A673 (cell line): ENCODE results near the gene ARMC6. TPM values are rescaled to one million over a fixed set of nuclear protein-coding genes. Genes with fewer than 3 reads are reported as not detected.
"Not testable (repeated sequence)": the region's sequence is repeated elsewhere in the genome, so short reads cannot be mapped to it uniquely, and the experiment has no call there.

Experiments used
- BruUV-seq: library from RNA; stranded (reverse); fragments of 400-500 nt; replicated peaks from 2 replicates; lab custom pipeline; 2021; lab: Mats Ljungman, UMichigan
- CTCF ChIA-PET: fragments of 300-600 bp; sonication (Branson Sonifier 250); formaldehyde crosslinking; loops from one replicate; lab custom pipeline; 2022; ENCODE audit warnings: antibody characterized with exemption; lab: Charles Lee
- POLR2A ChIA-PET: fragments of 300-600 bp; sonication (Branson Sonifier 250); formaldehyde crosslinking; loops from one replicate; lab custom pipeline; 2022; ENCODE audit warnings: antibody characterized with exemption; ENCODE audit not compliant: low non-redundant PET; lab: Charles Lee
- DNase-seq: peaks from one replicate; pipeline ENCODE4 v3.0.0-alpha.2; 2015; ENCODE audit warnings: low spot score
- H3K27ac ChIP-seq: fragments of 200-600 bp; sonication (generic); 2 replicates; pipeline ENCODE4 v1.5.1; 2016; ENCODE audit warnings: mixed run types, low read depth, mild to moderate bottlenecking, mixed read lengths, antibody characterized with exemption, low read length; ENCODE audit not compliant: poor library complexity, severe bottlenecking
- H3K27me3 ChIP-seq: fragments of 200-600 bp; sonication (generic); replicated peaks from 2 replicates; pipeline ENCODE4 v1.6.1; 2017; ENCODE audit warnings: mixed run types, low read depth, mild to moderate bottlenecking, mixed read lengths, antibody characterized with exemption, low read length; ENCODE audit not compliant: insufficient read depth, poor library complexity
- H3K36me3 ChIP-seq: fragments of 200-600 bp; sonication (generic); 2 replicates; pipeline ENCODE4 v1.6.1; 2016; ENCODE audit warnings: mixed run types, mild to moderate bottlenecking, mixed read lengths, antibody characterized with exemption, low read length; ENCODE audit not compliant: insufficient read depth, poor library complexity, severe bottlenecking
- H3K4me1 ChIP-seq: fragments of 200-600 bp; sonication (generic); 2 replicates; pipeline ENCODE4 v1.6.1; 2017; ENCODE audit warnings: mixed run types, mild to moderate bottlenecking, mixed read lengths, antibody characterized with exemption, low read length; ENCODE audit not compliant: insufficient read depth, poor library complexity, severe bottlenecking
- H3K4me3 ChIP-seq: fragments of 200-600 bp; sonication (generic); 2 replicates; pipeline ENCODE4 v1.5.1; 2016; ENCODE audit warnings: low read depth, mixed run types, mild to moderate bottlenecking, mixed read lengths, low read length; ENCODE audit not compliant: poor library complexity, severe bottlenecking
- H3K9me3 ChIP-seq: fragments of 200-600 bp; sonication (generic); 2 replicates; pipeline ENCODE4 v1.6.1; 2016; ENCODE audit warnings: mixed run types, low read depth, mild to moderate bottlenecking, mixed read lengths, antibody characterized with exemption, low read length; ENCODE audit not compliant: poor library complexity, severe bottlenecking
- CTCF ChIP-seq: fragments of 300-800, 200-600 bp; sonication (generic); conservative IDR thresholded peaks from 2 replicates; pipeline ENCODE4 v1.5.1; 2017; ENCODE audit warnings: low read depth, mild to moderate bottlenecking, antibody characterized with exemption, low read length, moderate library complexity, mixed read lengths
- EZH2 ChIP-seq: fragments of 200-600 bp; sonication (generic); IDR thresholded peaks from 2 replicates; pipeline ENCODE4 v1.6.1; 2017; ENCODE audit warnings: borderline replicate concordance, low read depth, mild to moderate bottlenecking, mixed read lengths, antibody characterized with exemption, low read length; ENCODE audit not compliant: poor library complexity, severe bottlenecking
- intact Hi-C: fragments of 100-400 bp; cut with micrococcal nuclease; formaldehyde crosslinking; loops from one replicate; pipeline ENCODE4 v1.10.0; 2022; ENCODE audit not compliant: unreplicated experiment
- total RNA-seq: library from RNA; stranded (reverse); gene quantifications from 2 replicates; pipeline ENCODE4 v1.2.3, GENCODE V29; 2021

Gene ARMC6
- total RNA-seq, 1 experiment from 2014 or later: 62.7 TPM

DNA sequence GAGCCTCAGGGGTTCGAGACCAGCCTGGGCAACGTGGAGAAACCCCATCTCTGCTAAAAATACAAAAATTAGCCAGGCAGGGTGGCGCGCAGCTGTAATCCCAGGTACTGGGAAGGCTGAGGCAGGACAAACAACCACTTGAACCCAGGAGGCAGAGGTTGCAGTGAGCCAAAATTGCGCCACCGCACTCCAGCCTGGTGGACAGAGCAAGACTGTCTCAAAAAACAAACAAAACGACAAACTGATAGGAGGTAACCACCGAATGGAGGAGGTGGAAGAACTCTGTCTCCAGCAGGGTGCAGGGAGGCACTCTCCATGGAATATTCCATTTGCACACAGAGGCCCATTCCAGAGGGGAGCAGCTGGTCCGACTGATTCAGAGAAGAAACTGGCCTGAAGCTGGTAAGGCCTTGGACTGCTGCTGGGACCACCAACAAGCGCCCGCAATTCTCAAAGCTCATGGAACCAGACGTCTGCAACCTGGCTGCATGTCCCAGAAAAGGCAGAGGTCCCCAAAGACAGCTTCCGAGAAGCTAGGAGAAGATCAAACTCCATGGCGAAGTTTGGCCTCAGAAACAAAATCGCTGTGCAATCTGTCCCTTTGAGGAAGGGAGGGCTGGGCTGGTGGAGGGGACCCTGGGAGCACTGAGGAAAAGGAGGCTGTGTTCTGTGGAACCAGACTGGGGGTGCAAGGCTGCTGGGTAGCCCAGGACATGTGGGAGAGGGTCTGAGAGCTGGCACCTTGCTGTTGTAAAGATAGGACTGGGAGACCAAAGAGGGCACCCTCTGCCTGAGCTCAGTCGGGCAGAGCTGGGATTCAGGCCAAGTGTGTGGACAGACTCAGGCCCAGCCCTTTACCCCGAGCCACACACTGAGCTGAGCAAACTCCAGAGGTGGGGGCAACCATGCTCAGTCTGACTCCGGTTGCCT is 65.6 kb downstream of the ARMC6 start:
- TF ChIP-seq CTCF: no peak
- TF ChIP-seq EZH2: no peak
- ChIA-PET CTCF (no interaction called here), POLR2A (no interaction called here)
- DNase-seq: no peak
- H3K9me3 ChIP-seq: no peaks in the 10 kb centered on the region
- no peak overlapping the region for H3K4me3 ChIP-seq
- intact Hi-C loops: no loop called here
- no peak overlapping the region for H3K27ac ChIP-seq
- no peaks in the 10 kb centered on the region for H3K27me3 ChIP-seq
- no peaks in the 10 kb centered on the region for H3K4me1 ChIP-seq
- no TSS peak for BruUV-seq
- H3K36me3 ChIP-seq: no peaks in the 10 kb centered on the region

DNA sequence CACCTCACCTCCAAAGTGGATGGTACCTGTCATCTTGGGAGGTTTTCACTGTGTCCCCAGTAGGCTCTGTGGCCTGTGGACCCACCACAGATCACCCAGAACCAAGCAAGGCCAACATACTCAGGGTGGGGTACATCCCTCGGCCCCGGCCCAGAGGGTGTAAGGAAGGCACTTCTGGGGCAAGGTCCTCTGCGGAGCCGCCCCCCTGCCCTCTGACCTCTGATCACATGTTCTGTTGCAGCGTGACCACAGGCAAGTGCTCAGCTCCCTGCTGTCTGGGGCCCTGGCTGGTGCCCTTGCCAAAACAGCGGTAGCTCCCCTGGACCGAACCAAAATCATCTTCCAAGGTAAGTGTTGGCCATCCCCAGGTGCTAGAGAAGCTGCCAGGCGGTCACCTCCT is 68.1 kb downstream of the ARMC6 start:
- no peak overlapping the region for H3K4me3 ChIP-seq
- peaks cover 12% of the 10 kb centered on the region for H3K4me1 ChIP-seq
- CTCF ChIA-PET: no interaction called here
- TF ChIP-seq CTCF (no peak), EZH2 (no peak)
- H3K27ac ChIP-seq: no peak overlapping the region
- H3K9me3 ChIP-seq: no peaks in the 10 kb centered on the region
- no peak for DNase-seq
- BruUV-seq: no TSS peak
- POLR2A ChIA-PET: no interaction called here
- intact Hi-C loops: no loop called here
- no peaks in the 10 kb centered on the region for H3K27me3 ChIP-seq
- no peaks in the 10 kb centered on the region for H3K36me3 ChIP-seq

- BruUV-seq, H3K9me3 ChIP-seq, DNase-seq, H3K27ac ChIP-seq, H3K27me3 ChIP-seq, CTCF ChIA-PET, intact Hi-C loops, H3K4me3 ChIP-seq, H3K36me3 ChIP-seq: not testable (repeated sequence)
- POLR2A ChIA-PET: interaction anchor here (0.6 kb wide), 1 partner anchor 64 kb away, joined by 4 read pairs; no protein-coding TSS in a partner anchor
- peaks cover 12% of the 10 kb centered on the region for H3K4me1 ChIP-seq
Observed at GRCh38 chr19:19102566-19102965, 69.2 kb downstream of the ARMC6 start.
